NOMO-1 treated with dmso at 0.1 percent for 144 hours (cell line): Measurements from ENCODE around the gene ATF7.
"Not testable (repeated sequence)": the region's sequence is repeated elsewhere in the genome, so short reads cannot be mapped to it uniquely, and the experiment has no call there.

Source experiments
- DNase-seq: peaks from one replicate; lab custom pipeline; 2025; ENCODE audit not compliant: unreplicated experiment; lab: John Stamatoyannopoulos, UW

The ATF7 gene

DNA sequence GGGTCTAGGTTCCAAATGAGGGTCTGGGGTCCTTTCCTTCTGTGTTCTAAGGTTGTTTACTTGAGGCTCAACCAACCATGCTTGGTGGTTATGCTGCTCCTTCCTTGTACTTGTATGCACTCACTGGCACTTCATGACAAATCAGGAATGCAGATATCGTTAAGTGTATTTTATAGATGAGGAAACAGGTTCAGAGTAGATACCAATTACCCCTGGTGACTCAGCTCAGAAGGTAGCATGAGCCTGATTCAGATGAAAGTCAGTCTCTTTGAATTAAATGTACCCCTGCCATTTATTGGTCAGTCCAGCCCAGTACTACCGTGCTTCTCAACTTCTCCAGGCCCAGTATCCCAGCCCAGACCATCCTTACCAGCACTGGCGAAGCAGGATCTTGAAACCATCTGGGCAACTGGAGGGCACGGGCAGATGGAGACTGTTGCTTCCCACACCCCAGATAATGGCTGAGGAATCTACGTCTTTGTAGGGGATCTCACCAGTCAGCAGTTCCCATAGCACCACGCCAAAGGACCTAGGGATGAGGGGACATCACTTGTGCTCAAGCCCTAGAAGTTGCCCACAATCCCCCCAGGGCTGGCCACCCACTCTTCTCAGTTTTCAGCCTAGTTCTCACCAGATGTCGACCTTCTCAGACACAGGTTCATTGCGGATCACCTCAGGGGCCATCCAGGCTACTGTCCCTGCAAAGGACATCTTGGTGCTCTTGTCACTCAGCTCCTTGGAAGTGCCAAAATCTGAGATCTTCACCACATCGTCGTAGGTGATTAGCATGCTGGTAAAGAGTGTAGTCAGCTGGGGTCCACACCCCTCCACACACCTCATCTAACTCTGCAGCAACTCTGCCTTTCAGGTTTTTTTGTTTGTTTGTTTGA, 141.3 kb downstream of the ATF7 start:
- no peak for DNase-seq

- no peak for DNase-seq
These were observed 142.2 kb downstream of the ATF7 start for GRCh38 chr12:53483979-53484377.

GRCh38 chr12:53483225-53483978, 142.8 kb downstream of the ATF7 start:
- no peak for DNase-seq

GRCh38 chr12:53482626-53483168, 143.5 kb downstream of the ATF7 start:
- DNase-seq: no peak

DNA sequence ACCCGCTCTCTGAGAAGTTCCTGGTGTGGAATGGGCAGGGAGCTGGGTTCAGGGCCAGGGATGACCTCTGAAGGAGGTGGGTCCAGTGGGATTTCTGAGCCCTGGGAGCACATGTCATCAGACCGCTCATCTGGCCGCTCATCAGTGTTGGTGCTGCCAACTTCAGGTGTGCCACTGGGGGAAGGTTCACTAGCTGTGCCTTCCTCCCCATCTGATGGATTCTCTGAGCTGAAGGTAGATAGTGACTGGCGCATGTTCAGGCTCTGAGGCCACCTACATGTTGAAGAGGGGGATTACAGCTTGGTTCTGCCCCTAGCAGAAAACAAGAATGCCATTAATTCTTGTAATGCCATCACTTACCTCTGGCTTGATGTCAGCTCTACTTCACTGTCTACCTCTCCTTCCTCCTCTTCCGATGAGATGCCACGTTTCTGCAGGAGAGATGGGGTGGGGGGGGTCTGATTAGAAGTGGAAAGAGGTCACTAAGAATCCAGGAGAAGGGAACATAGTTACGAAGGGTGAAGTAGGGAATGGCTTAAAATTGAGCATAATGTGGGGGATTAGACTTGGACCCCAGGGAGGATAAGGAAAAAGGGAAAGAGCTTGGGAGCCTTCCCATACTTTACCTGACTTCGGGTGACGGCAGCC, 144.1 kb downstream of the ATF7 start:
- no peak for DNase-seq

DNA sequence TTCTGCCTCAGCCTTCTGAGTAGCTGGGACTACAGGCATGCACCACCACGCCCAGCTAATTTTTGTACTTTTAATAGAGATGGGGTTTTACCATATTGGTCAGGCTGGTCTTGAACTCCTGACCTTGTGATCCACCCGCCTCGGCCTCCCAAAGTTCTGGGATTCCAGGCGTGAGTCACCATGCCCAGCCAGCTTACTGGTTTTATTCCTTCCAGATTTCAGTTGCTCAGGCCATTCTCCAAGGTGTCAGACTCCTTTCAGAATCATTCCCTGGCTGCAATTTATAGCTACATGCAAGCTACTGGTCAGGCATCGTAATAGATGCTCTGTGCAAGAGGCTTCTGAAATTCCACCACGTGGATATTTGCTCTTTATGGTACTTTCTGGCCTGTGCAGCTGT, 144.7 kb downstream of the ATF7 start:
- not testable (repeated sequence) for DNase-seq

DNA sequence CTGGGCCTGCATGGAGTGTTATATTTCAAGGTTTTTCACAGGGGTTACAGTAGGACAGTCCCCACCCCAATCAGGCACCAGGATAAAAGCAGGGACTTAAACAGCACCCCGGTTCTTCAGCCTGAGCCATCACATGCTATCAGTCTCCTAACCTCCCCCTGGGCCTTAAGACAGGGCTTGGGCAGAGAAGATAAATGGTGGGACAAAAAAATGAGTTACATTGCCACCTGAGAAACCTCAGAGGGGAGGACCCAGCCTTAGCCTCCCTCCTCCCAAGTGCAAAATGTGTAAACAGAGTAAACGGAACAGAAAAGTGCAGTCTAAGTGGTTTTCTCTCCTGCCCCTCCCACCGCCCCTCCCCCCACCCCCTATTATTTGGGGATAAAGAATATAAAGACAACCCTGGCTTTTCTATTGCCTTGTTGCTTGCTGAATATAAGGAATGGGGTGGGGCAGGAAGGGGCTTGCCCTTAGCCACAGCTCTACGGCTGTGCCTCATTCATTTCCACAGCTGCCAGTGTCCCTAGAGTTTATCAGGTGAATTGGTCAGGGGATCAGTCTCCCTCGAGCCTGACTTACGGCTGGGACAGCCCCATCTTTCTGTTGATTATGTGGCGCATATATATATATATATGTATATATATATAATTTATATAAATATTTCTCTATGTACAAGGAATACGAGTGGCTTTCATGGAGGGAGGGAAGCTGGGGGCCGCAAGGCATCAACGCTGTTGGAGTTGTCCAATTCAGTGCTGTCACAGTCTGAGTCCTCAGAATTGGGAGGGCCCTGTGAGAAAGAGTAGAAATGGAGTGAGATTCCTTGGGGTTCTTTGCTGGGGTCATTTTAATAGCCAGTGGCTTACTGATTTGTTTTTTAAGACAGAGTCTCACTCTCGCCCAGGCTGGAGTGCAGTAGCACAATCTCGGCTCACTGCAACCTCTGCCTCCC, 145.4 kb downstream of the ATF7 start:
- DNase-seq: no peak

DNA sequence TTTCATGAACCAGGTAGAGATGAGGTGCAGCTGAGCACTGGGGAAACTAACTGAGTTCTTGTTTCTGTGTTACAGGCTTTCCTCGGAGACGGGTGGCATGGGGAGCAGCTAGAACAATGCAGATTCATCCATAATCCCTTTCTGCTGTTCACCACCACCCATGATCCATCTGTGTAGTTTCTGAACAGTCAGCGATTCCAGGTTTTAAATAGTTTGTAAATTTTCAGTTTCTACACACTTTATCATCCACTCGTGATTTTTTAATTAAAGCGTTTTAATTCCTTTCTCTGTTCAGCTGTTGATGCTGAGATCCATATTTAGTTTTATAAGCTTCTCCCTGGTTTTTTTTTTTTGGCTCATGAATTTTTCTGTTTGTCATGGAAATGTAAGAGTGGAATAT, 146.9 kb downstream of the ATF7 start:
- no peak for DNase-seq

DNA sequence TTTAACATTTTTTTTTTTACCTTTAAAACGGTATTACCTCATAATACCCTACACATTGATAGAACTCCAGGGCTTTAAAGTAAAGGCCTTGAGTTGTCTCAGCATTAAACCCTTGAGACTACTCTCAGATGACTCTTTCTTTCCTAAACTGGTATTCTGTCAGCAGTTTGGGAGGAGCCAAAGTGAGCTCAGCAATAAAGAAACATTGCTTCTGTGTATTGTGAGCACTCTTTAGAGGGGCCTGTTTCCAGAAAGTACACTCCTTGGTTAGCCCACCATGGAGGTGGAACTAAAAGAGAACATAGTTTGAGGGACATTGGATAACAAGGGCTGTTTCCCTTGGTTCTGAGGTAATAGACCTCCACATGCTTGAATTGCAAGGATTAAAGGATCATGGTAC, 147.3 kb downstream of the ATF7 start:
- DNase-seq: no peak

GRCh38 chr12:53476769-53477209, 149.4 kb downstream of the ATF7 start:
- no peak for DNase-seq

- no peak for DNase-seq
These were observed 151.4 kb downstream of the ATF7 start for GRCh38 chr12:53474819-53475218.

- no peak for DNase-seq
These were observed 152.1 kb downstream of the ATF7 start for GRCh38 chr12:53474077-53474476.

DNA sequence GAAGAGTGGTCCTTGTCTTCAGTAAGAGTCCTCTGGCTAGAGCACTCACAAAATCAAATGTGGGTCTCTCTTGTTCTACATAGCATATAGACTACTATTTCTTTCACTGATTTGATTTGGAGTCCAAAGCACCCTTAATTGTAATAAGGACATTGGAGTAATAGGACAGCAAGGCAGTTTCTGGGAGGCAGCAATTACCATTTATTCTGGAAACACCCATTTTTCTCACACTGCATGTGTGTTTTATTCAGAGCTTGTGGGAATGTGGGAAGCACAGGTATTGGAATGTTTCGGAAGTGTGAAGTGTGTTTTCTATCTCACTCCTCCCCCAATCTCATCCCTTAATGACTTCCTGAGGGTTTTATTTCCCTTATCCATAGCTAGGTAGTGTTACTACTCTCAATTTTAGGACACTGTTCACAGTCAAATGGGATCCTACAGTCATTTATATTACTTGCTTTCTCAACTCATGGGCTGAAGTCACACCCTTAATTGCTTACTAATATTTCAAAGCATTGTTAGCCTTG, 154.1 kb downstream of the ATF7 start:
- DNase-seq: no peak

- DNase-seq: no peak
These were observed 157.9 kb downstream of the ATF7 start for GRCh38 chr12:53468282-53468681.

DNA sequence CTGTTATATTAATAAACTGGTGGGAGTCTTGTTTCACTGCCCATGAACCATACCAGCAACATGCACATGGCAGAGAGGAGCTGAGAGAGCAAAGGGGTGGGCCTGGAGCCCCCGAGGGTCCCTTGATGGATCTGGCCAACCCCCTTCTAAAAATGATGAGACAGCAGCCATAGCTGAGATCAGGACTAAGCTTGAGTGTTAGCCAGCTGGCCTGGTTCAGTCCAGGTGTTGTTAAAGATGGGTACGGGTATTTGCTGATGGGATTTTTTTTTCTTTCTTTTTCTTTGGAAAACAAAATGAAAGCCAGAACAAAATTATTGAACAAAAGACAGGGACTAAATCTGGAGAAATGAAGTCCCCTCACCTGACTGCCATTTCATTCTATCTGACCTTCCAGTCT, 158.3 kb downstream of the ATF7 start:
- no peak for DNase-seq

GRCh38 chr12:53467082-53467481, 159.1 kb downstream of the ATF7 start:
- DNase-seq: no peak

DNA sequence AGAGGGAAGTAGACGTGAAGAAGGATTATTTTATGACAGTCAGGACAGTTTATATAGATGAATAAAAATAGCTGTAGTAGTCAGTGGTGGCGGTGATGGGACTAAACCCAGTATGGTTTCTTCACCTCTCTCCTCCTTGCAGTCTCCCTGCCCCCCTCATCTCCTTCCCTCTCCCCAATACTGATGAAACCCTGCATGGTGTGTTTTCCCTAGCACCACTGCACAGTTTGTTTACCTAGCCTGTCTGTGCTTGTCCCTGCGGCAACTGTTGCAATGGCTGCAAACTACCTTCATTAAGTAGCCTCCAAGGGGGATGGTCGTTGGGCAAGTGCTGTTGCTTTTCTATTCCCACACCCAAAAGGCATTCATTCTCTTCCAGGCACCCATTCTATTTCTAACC, 159.5 kb downstream of the ATF7 start:
- no peak for DNase-seq

GRCh38 chr12:53465679-53466078, 160.5 kb downstream of the ATF7 start:
- DNase-seq: no peak

GRCh38 chr12:53464685-53465418, 161.3 kb downstream of the ATF7 start:
- DNase-seq: no peak
